Breast epithelium (tissue), 3 donors: Measurements from ENCODE around the gene NT5DC1.

ENCODE experiments used
- CTCF ChIP-seq, 3 donors: fragments of 450-650 bp; IDR thresholded peaks; one replicate each; pipeline ENCODE4 v1.5.1; 2016 to 2017; ENCODE audit warnings: antibody characterized with exemption in 3 of 3, mild to moderate bottlenecking in 3 of 3, moderate library complexity in 3 of 3
- POLR2A ChIP-seq: fragments of 450-650 bp; IDR thresholded peaks from one replicate; pipeline ENCODE4 v1.6.1; 2016; ENCODE audit warnings: antibody characterized with exemption, mild to moderate bottlenecking, moderate library complexity

GRCh38 chr6:116238083-116238482, 137.4 kb downstream of the NT5DC1 start:
- no peak for TF ChIP-seq CTCF (IDR thresholded peaks at IDR 0.05)
- no peak for TF ChIP-seq POLR2A
